ENCODE measurements around the gene DIPK1B.

Gene DIPK1B

DNA sequence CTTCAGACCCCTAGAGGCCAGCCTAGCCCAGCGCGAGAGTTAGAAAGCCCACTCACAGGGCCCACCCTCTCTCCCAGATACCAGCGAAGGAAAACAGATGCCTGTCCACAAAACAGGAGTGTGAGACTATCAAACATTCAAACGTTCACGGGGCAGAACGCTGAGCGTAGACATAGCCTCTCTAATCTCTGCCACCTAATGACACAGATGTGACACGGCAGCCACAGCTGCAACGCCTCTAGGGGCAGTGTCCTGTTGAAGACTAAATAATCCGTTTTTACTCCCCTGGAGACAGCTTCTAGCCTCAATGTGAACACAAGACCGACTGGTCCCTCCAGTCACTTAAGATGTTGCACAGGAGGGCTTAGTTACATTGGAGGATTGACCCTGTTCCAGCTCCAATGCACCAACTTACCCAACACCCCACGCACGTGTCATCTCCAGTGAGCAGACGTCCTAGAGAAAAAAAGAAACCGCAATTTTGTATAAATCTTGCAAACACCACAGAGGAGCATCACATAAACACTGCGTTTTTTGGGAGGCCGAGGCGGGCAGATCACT, 14.3 kb downstream of the DIPK1B start:
- H3K36me3 ChIP-seq (ENCODE audit: control insufficient read depth in 2 of 2, insufficient read depth in 1 of 2, low read length in 2 of 2) = peaks cover 0 to 53% of the 10 kb centered on the region in 2 experiments; a peak in 2 of 3 replicates
- POLR2A ChIA-PET = interaction anchor here (0.6 to 4.0 kb wide), 17 partner anchors 8 to 756 kb away, joined by 3 to 79 read pairs (median 8); partner anchors contain the start of genes DIPK1B and LCN6
- no peaks in the 10 kb centered on the region for H3K9me3 ChIP-seq (ENCODE audit: control insufficient read depth, insufficient read depth, low read depth, low read length)
- CTCF ChIA-PET = interaction anchor here (0.6 to 3.9 kb wide), 13 partner anchors 11 to 316 kb away, joined by 3 to 14 read pairs (median 4); partner anchors contain the start of genes ENTR1 and PMPCA
- TF ChIP-seq ZNF174 (tag by site-specific recombination; IDR thresholded peaks at IDR 0.05) (no peak), GFI1B (tag by site-specific recombination; IDR thresholded peaks at IDR 0.05) (0 out of 2 replicates have a peak, but pooled peaks have one; percentile 30), GLIS2 (tag by site-specific recombination; IDR thresholded peaks at IDR 0.05) (no peak; the same call in 1 of the 2 replicates), ZEB2 (tag by site-specific recombination; IDR thresholded peaks at IDR 0.05) (peak; percentile 57; the same call in 1 of the 2 replicates), ZBTB48 (tag by site-specific recombination; IDR thresholded peaks at IDR 0.05) (0 out of 2 replicates have a peak, but pooled peaks have one; percentile 11), ZXDB (tag by site-specific recombination; IDR thresholded peaks at IDR 0.05) (0 out of 2 replicates have a peak, but pooled peaks have one; percentile 6), ZBTB17 (tag by site-specific recombination; IDR thresholded peaks at IDR 0.05) (no peak), BCL11A (tag by site-specific recombination; IDR thresholded peaks at IDR 0.05; ENCODE audit: low read depth) (no peak), ZNF837 (tag by site-specific recombination; IDR thresholded peaks at IDR 0.05) (no peak), OVOL3 (tag by site-specific recombination; IDR thresholded peaks at IDR 0.05) (no peak), ZFP41 (tag by site-specific recombination; IDR thresholded peaks at IDR 0.05; ENCODE audit: borderline replicate concordance) (no peak), ZNF660 (tag by site-specific recombination; IDR thresholded peaks at IDR 0.05) (no peak), ZSCAN30 (tag by site-specific recombination; IDR thresholded peaks at IDR 0.05) (0 out of 2 replicates have a peak, but pooled peaks have one; percentile 26), ZNF501 (tag by site-specific recombination; IDR thresholded peaks at IDR 0.05) (no peak), ZNF561 (tag by site-specific recombination; IDR thresholded peaks at IDR 0.05; ENCODE audit: borderline replicate concordance) (peak; percentile 56; the same call in 1 of the 2 replicates), KLF1 (tag by site-specific recombination; IDR thresholded peaks at IDR 0.05) (no peak), ZNF292 (tag by site-specific recombination; IDR thresholded peaks at IDR 0.05; ENCODE audit: borderline replicate concordance, low read depth) (no peak), BCL11B (tag by site-specific recombination; IDR thresholded peaks at IDR 0.05; ENCODE audit: low read depth) (no peak; the same call in 1 of the 2 replicates), ZNF354C (tag by site-specific recombination; IDR thresholded peaks at IDR 0.05; ENCODE audit: borderline replicate concordance, low read depth) (no peak), SP7 (tag by site-specific recombination; IDR thresholded peaks at IDR 0.05) (peak; percentile 16; the same call in 1 of the 2 replicates), ZNF654 (tag by site-specific recombination; IDR thresholded peaks at IDR 0.05; ENCODE audit: low read depth) (no peak)
- TF ChIP-seq, protein P1, sequence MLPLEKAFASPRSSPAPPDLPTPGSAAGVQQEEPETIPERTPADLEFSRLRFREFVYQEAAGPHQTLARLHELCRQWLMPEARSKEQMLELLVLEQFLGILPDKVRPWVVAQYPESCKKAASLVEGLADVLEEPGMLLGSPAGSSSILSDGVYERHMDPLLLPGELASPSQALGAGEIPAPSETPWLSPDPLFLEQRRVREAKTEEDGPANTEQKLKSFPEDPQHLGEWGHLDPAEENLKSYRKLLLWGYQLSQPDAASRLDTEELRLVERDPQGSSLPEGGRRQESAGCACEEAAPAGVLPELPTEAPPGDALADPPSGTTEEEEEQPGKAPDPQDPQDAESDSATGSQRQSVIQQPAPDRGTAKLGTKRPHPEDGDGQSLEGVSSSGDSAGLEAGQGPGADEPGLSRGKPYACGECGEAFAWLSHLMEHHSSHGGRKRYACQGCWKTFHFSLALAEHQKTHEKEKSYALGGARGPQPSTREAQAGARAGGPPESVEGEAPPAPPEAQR (tag by site-specific recombination; IDR thresholded peaks at IDR 0.05) = no peak
- TF ChIP-seq, protein P2, sequence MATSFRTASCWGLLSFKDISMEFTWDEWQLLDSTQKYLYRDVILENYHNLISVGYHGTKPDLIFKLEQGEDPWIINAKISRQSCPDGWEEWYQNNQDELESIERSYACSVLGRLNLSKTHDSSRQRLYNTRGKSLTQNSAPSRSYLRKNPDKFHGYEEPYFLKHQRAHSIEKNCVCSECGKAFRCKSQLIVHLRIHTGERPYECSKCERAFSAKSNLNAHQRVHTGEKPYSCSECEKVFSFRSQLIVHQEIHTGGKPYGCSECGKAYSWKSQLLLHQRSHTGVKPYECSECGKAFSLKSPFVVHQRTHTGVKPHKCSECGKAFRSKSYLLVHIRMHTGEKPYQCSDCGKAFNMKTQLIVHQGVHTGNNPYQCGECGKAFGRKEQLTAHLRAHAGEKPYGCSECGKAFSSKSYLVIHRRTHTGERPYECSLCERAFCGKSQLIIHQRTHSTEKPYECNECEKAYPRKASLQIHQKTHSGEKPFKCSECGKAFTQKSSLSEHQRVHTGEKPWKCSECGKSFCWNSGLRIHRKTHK (tag by site-specific recombination; IDR thresholded peaks at IDR 0.05) = no peak
- TF ChIP-seq, protein P3, sequence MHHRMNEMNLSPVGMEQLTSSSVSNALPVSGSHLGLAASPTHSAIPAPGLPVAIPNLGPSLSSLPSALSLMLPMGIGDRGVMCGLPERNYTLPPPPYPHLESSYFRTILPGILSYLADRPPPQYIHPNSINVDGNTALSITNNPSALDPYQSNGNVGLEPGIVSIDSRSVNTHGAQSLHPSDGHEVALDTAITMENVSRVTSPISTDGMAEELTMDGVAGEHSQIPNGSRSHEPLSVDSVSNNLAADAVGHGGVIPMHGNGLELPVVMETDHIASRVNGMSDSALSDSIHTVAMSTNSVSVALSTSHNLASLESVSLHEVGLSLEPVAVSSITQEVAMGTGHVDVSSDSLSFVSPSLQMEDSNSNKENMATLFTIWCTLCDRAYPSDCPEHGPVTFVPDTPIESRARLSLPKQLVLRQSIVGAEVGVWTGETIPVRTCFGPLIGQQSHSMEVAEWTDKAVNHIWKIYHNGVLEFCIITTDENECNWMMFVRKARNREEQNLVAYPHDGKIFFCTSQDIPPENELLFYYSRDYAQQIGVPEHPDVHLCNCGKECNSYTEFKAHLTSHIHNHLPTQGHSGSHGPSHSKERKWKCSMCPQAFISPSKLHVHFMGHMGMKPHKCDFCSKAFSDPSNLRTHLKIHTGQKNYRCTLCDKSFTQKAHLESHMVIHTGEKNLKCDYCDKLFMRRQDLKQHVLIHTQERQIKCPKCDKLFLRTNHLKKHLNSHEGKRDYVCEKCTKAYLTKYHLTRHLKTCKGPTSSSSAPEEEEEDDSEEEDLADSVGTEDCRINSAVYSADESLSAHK (tag by site-specific recombination; IDR thresholded peaks at IDR 0.05) = peak; percentile 90
- TF ChIP-seq, protein P4, sequence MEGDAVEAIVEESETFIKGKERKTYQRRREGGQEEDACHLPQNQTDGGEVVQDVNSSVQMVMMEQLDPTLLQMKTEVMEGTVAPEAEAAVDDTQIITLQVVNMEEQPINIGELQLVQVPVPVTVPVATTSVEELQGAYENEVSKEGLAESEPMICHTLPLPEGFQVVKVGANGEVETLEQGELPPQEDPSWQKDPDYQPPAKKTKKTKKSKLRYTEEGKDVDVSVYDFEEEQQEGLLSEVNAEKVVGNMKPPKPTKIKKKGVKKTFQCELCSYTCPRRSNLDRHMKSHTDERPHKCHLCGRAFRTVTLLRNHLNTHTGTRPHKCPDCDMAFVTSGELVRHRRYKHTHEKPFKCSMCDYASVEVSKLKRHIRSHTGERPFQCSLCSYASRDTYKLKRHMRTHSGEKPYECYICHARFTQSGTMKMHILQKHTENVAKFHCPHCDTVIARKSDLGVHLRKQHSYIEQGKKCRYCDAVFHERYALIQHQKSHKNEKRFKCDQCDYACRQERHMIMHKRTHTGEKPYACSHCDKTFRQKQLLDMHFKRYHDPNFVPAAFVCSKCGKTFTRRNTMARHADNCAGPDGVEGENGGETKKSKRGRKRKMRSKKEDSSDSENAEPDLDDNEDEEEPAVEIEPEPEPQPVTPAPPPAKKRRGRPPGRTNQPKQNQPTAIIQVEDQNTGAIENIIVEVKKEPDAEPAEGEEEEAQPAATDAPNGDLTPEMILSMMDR (tag by site-specific recombination; IDR thresholded peaks at IDR 0.05) = peak; percentile 96
- TF ChIP-seq, protein P5, sequence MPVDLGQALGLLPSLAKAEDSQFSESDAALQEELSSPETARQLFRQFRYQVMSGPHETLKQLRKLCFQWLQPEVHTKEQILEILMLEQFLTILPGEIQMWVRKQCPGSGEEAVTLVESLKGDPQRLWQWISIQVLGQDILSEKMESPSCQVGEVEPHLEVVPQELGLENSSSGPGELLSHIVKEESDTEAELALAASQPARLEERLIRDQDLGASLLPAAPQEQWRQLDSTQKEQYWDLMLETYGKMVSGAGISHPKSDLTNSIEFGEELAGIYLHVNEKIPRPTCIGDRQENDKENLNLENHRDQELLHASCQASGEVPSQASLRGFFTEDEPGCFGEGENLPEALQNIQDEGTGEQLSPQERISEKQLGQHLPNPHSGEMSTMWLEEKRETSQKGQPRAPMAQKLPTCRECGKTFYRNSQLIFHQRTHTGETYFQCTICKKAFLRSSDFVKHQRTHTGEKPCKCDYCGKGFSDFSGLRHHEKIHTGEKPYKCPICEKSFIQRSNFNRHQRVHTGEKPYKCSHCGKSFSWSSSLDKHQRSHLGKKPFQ (tag by site-specific recombination; IDR thresholded peaks at IDR 0.05) = no peak
- TF ChIP-seq, protein P6, sequence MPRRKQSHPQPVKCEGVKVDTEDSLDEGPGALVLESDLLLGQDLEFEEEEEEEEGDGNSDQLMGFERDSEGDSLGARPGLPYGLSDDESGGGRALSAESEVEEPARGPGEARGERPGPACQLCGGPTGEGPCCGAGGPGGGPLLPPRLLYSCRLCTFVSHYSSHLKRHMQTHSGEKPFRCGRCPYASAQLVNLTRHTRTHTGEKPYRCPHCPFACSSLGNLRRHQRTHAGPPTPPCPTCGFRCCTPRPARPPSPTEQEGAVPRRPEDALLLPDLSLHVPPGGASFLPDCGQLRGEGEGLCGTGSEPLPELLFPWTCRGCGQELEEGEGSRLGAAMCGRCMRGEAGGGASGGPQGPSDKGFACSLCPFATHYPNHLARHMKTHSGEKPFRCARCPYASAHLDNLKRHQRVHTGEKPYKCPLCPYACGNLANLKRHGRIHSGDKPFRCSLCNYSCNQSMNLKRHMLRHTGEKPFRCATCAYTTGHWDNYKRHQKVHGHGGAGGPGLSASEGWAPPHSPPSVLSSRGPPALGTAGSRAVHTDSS (tag by site-specific recombination; IDR thresholded peaks at IDR 0.05) = no peak
- peak overlapping the region; percentile 71; the same call in 1 of the 2 replicates for H3K27ac ChIP-seq (ENCODE audit: extremely low read depth, low read depth, low read length)
- peak overlapping the region; percentile 59 for H3K4me3 ChIP-seq (ENCODE audit: low read depth, low read length)
- no peaks in the 10 kb centered on the region; the same call in 1 of the 2 replicates for H3K4me1 ChIP-seq (ENCODE audit: control insufficient read depth, insufficient read depth, low read length)

All from HEK293 (cell line).